GM21576 (cell line): ENCODE data around the gene SERINC1.
A peak's percentile ranks its signal among the peaks of the same experiment; 100 is the strongest.

Source experiments
- ATAC-seq: cut with Tn5 transposase; IDR thresholded peaks from one replicate; pipeline ENCODE4 v1.9.1; 2021; ENCODE audit warnings: mild to moderate bottlenecking, moderate library complexity; ENCODE audit not compliant: unreplicated experiment

SERINC1 gene

DNA sequence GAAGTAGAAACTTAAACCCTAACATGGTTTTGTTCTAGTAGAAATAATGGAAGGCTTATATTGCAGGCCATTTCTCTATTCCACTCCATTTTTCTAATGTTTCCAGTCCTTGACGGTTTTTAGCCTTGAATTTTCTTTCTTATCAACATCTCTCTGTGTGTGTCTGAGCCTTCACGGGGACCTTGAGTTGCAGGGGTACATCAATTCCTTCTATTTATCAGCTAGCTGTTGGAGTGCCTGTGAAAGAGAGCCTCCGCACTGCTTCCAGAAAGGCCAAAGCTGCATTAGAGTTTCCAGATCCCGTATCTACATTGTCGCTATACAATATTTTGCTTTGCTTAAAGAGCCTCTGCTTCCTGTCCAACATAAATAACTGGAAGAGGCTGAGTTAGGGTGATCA lies 77.6 kb downstream of the SERINC1 start:
- no peak for ATAC-seq

- peak; percentile 59 for ATAC-seq
Observed at GRCh38 chr6:122393351-122393896, 78.2 kb downstream of the SERINC1 start.
